Amygdala (tissue), 56 donors: ENCODE results near the gene DOP1A.
"Not testable (repeated sequence)": the region's sequence is repeated elsewhere in the genome, so short reads cannot be mapped to it uniquely, and the experiment has no call there.

ENCODE experiments used
- DNase-seq, 56 donors: peaks; one replicate each; lab custom pipeline; 2025; lab: John Stamatoyannopoulos, UW

The DOP1A gene

DNA sequence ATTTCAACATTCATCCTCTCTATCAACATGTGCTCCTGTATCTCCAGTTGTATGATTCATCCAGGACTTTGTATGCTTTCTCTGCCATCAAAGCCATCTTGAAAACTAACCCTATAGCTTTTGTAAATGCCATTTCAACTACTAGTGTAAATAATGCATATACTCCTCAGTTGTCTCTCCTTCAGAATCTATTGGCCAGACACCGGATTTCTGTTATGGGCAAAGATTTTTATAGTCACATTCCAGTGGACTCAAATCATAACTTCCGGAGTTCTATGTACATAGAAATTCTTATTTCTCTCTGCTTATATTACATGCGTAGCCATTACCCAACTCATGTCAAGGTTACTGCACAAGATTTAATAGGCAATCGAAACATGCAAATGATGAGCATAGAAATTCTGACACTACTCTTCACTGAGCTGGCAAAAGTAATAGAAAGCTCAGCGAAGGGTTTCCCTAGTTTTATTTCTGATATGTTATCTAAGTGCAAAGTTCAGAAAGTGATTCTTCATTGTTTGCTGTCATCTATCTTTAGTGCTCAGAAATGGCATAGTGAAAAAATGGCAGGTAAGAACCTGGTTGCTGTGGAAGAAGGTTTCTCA, 70.7 kb downstream of the DOP1A start:
- DNase-seq: no peak

DNA sequence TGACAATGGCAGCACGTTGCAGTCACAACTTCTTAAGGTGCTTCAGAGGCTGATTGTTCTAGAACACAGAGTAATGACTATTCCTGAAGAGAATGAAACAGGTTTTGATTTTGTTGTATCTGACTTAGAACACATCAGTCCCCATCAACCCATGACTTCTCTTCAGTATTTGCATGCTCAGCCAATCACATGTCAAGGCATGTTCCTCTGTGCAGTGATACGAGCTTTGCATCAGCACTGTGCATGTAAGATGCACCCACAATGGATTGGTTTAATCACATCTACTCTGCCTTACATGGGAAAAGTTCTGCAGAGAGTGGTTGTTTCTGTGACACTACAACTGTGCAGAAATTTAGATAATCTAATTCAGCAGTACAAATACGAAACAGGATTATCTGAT, 71.3 kb downstream of the DOP1A start:
- DNase-seq: no peak

DNA sequence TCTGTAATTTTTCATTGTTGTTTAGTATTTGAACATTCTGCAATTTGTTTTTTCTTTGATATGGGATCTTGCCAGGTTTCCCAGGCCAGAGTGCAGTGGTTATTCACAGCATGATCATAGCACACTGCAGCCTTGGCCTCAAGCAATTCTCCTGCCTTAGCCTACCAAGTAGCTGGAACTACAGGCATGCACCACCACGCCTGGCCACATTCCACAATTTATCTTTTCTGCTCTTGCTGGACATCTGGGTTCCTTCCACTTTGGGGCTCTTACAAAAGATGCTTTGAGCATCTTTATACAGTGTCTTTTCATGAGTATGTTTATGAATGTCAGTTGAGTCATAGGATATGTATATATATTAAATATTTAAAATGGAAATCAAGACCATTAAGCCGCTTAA, 83.6 kb downstream of the DOP1A start:
- DNase-seq: peak in 1 of 56 donors; percentile 14

DNA sequence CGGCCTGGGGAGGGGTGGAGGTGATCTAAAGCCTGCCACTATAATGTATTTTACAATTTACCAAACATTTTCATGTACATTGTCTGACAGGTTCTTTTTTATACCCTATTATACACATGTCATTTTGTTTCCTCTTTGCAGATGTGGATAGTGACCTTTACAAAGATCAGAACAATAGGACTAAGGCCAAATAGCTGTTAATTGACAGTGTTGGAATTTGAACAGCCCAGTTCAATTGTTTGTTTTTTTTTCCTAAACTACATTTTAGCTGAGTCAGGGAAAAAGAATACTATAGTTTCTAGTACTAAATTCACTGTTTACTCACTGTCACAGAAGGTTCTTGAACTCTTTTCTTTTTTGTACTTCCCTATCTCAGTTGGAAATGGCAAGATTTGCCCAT, 85.4 kb downstream of the DOP1A start:
- DNase-seq: no peak

- DNase-seq: no peak
Measured at GRCh38 chr6:83153883-83154521, 86.5 kb downstream of the DOP1A start.

GRCh38 chr6:83155794-83156193, 88.3 kb downstream of the DOP1A start:
- DNase-seq: no peak

- no peak for DNase-seq
Measured at GRCh38 chr6:83160167-83160566, 92.7 kb downstream of the DOP1A start.

GRCh38 chr6:83167726-83168278, 100.3 kb downstream of the DOP1A start:
- DNase-seq: no peak

GRCh38 chr6:83168556-83168955, 101.1 kb downstream of the DOP1A start:
- no peak for DNase-seq

- DNase-seq: no peak
Measured at GRCh38 chr6:83169106-83169505, 101.6 kb downstream of the DOP1A start.

GRCh38 chr6:83169511-83169910, 102.0 kb downstream of the DOP1A start:
- peak in 1 of 56 donors; percentile 8 for DNase-seq

GRCh38 chr6:83176246-83176645, 108.8 kb downstream of the DOP1A start:
- no peak for DNase-seq

DNA sequence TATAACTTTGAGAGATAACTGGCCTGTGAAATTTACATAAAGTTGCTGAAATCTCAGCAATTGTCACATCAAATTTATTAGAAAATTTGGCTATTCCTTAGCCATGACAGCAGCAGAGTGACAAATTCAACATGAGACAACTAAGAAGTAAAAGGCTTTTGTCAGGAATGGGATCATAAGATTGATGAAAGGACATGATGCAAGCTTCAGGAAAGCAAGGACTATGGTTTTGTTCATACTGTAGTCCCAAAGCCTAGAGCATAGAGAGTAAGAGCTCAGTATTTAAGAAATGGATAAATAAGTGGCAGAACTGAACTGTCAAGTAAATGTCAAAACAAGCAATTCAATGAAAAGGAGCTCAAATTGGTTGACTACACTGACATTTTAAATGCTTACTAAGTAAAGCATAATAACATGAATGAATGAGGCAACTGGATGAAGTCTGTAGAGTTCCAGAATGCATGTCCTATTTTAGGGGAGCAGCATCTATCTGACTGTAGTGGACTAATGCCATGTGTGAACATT, 113.0 kb downstream of the DOP1A start:
- no peak for DNase-seq

- DNase-seq: no peak
Measured at GRCh38 chr6:83182114-83182513, 114.6 kb downstream of the DOP1A start.

GRCh38 chr6:83183082-83183828, 115.8 kb downstream of the DOP1A start:
- DNase-seq: no peak

- no peak for DNase-seq
Measured at GRCh38 chr6:83185096-83185495, 117.6 kb downstream of the DOP1A start.

GRCh38 chr6:83188501-83188900, 121.0 kb downstream of the DOP1A start:
- no peak for DNase-seq

- DNase-seq: no peak
Measured at GRCh38 chr6:83190626-83191025, 123.2 kb downstream of the DOP1A start.

- DNase-seq: not testable (repeated sequence)
Measured at GRCh38 chr6:83191974-83192373, 124.5 kb downstream of the DOP1A start.

DNA sequence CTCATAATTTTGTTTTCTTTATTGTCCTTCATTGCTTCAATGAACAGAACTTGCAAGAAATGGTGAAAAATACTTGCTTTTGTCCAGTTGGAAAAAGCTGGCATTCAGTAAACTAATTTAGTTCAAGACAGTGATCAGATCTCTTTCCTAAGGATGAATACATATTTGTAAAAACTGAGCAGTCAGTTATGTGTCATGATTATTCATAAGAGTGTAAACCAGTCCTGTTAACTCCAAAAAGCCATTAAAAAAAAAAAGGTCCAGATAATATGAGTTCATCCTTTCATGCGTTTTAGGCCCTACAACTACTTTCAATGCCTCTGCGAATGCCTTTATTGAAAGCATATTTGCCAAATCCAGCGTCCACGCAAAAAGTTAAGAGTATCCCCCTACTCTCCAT, 125.0 kb downstream of the DOP1A start:
- no peak for DNase-seq
